Measurements from ENCODE around the gene VDR.

The VDR gene

DNA sequence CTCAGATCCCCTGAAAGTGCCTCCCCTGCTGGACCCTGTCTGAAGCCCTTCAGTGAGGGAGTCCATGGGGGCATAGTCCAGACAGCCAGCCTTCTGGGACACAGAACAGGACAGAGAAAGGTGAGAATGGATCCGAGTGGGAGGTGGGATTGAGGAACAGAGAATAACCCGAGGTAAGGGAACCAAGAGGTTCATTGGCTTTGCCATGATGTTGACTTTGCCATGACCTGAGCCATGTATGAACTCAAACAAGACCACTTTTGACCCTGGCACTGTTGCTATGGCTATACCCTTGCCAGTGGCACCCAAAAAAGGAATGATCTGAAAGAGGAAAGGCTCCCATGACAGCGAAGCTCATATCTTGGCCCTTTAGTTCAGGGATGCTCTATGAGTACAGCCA, 22.6 kb upstream of the VDR start:
- DNase-seq = no peak

DNA sequence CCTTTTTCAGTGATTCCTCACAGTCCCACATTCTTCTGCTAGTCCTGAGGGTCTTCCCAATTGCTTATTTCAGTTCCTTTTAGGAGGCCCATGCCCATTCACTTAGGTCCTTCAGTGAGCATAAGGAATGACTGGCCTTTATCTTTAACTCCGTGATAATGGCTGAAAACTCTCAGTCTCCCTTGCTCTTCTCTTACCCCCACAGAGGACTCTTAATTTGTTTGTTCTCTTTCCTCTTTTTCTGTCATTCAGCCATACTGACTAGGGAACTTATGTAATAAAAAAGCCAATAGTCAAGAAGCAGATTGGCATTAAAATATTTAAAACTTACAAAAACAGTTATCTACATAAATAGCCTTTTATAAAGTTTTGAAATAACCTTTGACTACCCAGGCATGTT, 17.1 kb upstream of the VDR start:
- DNase-seq = no peak

GRCh38 chr12:47920913-47921312, 16.1 kb upstream of the VDR start:
- DNase-seq = no peak

DNA sequence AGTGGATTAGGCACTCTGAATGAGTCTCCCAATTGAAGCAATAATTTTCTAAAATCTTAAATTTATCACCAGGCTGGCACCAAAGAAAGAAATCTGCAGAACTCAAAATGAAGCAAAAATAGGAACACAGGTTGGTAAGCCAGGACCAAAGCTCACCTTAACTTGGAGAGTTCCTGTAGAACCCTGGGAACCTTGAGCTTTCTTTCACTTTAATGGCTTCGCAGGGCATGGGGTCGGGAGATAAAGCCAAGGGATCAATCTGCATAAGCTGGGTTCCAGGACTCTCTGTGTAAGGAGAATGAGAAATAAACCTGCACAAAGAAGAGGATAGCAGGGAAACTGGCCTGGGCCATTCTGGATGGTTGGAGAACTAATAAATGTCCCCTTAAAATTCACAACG, 8.3 kb upstream of the VDR start:
- DNase-seq = no peak

- DNase-seq = peak; percentile 29
Measured at GRCh38 chr12:47912556-47912955, 7.8 kb upstream of the VDR start.

DNA sequence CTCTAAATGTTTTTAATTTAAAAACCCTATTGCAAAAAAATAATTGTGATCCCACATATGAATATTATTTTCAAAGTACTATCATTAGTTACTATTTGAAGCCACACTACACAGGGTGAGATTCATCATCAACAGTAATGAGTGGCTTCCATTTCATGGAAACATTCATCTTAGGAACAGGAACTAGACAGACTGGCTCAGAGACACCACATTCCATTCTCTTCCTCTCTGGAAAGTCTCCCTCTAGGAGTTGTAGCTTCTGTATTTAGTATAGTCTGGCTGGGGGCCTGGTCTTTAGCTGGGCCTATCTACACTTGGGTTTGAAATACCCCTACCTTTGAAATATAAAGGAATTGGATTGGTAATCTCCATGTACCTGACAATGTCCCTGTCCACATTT, 6.2 kb upstream of the VDR start:
- DNase-seq = no peak

DNA sequence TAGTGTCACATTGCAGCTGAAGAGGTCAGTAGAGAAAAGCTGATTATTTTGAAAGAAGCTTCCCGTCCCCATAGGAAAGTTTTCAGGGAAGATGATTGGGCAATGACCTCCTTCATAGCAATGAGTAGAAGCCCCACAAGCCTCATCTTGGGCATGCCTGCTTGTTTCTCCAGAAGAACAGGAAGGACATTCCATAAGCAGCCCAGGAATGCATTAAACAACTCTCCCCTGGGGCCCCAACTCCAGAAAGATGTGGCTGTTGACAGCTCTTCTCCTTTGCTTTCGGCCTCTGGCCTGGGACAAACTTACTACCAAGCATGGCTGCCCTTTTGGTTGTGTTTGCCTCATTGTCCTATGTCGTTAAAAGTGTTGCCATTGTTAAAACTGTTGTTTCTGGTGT, 5.7 kb upstream of the VDR start:
- DNase-seq = no peak

DNA sequence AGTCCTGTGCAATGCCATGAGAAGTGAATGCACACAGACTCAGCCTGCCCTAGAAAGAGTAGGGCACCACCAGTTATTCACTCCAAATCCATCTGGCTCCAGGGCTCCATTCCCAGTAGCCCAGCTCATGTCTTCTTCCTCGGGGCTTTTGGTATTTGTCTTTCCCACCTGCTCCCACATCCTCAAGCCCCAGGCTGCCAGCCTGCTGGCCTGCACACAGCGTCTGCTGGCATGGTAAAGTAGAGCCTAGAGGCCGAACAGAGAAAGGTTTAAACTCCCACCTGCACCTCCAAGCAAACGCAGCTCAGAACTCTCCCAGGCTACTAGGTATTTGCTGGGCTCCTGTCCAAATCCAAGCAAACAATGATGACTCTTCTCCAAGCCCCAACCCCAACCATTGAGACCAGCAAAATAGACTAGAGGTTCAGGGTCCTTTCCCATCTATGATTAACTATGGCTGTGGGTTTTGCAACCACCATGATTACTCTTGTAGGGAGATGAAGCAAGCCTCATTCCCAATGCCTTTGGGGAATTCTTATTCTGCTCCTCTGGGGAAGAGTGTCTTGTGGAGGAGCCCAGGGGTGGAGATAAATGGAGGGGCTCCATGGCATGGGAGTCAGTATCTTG, 5.2 kb upstream of the VDR start:
- no peak for DNase-seq

DNA sequence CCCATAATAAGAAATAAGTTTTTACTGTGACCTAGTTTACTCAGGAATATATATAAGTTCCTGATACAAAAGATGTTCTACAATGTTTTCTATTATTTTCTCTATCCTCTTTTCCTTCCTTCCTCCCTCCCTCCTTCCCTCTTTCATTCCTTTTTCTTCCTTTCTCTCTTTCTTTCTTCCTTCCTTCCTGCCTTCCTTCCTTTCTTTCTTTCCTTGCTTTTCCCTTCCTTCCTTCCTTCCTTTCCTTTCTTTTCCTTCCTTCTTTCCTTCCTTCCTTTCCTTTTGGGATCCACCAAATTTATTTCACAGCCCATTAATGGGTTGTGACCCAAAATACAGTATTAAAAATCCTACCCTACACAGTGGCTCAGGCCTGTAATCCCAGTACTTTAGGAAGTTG, 3.9 kb upstream of the VDR start:
- no peak for DNase-seq

DNA sequence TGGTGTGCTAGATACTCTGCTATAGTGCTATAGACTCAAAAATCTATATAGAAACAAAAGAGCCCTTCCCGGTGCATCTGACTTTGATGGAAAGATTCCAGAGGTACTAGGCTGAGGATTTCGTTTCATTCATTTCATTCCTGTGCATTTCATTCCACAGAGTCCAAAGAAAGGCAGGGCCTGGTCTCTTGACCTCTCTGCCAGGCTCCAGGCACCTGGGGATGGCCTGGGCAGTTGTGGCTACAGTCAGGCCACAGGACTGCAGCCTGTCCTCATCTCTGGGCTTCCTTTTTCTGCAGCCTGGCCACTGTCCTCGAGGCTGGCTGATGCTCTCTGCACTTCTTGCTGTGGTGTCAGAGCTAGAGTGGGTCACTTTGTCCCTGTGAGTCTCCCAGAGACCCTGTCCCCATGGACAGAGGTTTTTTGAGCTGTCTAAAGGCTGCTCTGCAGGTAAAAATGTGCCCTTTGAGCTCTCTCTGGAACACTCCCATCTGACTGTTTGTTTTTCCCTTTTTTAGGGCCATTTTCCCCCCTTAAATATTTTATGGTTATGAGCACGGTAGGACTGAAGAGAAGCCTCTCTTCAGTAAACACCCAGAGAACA, 3.2 kb upstream of the VDR start:
- no peak for DNase-seq

GRCh38 chr12:47903927-47904712, 674 bp downstream of the VDR start:
- peak; percentile 86 for DNase-seq

DNA sequence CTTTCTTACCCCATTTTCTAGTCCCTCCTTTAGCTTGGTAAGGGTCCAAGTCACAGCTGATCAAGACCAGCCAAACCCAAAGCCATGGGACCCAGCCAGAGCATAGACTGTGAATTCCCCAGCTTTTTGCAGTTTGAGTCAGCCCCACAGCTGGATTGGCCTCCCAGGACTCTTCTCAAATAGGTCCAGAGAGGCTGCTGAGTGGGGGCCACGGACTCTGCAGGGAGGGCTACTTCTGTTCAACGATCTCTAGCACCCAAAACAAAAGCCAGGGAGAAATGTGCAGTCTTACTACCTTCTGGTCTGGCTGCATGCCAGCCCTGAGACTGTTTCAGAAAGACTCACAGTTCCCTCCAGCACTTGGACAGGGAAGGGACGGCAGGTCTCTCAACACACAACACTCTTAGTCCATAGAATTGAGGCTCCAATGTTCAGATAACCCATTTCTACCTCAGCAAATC, 1.6 kb downstream of the VDR start:
- peak; percentile 57 for DNase-seq

DNA sequence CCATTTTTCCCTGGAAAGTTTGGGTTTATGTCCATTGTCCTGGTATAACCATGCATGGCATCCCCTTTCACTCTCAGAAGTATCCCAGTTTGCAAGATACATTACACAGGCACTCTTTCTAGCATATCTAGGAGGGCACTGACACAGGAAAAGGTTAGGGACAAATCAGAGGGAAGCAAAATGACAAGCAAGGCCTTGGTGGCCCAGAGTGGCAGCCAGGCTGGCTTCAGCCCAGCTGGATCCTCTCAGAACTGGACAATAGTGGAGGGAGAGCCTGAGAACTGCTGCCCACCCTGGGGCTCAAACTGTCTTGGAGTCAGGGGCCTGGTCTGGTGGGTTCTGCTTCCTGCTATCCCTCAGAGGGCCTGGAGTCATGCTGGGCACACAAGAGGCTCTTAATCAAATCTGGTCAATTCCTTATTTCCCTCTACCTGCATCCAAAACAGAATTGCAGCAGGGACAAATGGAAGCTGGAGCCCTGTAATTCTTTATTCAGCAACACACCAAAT, 2.6 kb downstream of the VDR start:
- DNase-seq = no peak

- no peak for DNase-seq
Measured at GRCh38 chr12:47901718-47902093, 3.1 kb downstream of the VDR start.

DNA sequence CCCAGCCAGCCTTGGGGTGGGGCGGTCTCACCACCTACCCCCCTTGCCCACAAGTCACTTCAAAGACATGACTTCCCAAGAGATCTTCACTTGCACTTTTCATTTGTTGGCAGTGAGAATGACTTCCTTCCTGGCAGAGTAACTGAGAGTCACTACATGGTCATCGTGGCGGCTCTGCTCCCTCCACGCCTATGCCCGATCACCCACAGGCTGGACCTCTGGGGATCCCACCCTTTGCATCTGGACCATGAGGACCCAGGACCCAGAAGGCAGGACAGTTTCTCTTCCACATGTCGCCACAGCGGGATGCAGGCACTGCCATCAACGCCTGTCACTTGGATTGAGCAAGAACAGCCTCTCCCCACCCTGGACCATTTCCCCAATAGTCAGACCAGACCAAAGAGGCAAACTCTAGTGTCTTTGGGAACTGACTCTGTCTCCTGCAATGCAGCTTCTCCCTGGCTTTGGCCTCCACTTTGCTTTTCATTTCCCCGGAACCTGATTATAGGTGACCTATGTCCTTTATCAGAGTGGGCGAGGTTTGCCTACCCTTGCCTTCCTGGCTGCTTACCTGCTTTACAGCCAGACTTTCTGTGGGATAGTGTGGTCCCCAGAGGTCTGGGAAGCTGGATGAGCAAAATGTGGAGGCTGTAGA, 3.6 kb downstream of the VDR start:
- DNase-seq = no peak

DNA sequence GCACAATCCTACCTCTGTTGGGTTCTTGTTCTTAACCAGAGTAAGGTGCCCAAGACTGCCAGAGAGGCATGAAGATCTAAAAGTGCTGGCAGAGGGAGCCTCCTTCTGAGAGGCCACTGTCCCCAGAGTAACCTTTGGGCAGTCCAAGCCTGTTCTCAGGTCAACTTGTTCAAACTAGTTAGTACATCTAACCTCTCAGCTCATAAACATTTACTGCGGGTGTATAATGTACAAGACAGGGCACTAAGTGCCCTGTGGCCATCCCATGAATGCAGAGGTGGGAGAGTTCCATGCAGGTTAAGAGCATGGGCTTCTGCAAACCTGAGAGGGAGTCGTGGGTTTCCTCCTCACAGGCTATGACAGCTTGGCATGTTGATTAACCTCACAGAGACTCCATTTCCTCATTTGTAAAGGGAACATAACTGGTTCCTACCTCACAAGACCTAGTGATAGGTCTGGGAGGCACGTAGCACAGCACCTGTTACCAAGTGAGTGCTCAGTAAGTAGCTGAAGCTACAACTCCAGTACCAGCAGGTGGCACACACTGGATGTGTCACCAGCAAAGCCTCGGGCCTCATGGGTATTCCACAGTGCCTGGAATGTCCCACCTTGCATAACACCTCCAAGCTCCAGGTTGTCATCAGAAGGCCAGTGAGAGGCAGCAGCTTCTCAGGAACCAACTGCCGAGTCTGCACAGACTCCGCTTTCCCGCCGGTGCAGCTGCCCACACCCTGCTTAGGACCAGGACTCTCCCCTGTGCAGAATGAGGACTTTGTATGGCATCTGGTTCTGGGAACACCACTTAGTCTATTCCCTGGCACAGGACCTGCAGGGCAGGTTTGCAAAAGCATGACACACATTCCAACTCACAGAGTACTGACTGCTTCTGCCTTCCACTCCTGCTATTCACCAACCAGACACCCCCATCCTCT, 4.4 kb downstream of the VDR start:
- DNase-seq = no peak

GRCh38 chr12:47899466-47899865, 5.3 kb downstream of the VDR start:
- no peak for DNase-seq

GRCh38 chr12:47896633-47897032, 8.2 kb downstream of the VDR start:
- DNase-seq = no peak

DNA sequence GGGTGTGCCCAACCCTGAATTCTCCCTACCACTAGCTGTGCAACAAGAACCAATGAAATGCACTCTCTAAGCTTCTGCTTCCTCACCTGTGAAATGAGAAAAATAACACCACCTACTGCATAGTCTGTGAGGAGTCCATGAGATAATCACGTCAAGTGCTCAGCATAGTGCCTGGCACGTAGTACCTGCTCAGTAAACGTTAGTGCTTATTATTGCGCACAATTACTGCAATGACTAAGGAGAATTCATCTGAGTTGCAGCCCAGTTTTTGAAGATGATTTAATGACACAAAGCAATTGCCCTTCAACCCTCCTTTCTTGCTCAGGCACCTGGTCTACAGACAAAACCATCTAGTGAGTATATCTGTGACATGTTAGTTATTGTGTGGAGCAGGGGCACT, 8.8 kb downstream of the VDR start:
- no peak for DNase-seq

DNA sequence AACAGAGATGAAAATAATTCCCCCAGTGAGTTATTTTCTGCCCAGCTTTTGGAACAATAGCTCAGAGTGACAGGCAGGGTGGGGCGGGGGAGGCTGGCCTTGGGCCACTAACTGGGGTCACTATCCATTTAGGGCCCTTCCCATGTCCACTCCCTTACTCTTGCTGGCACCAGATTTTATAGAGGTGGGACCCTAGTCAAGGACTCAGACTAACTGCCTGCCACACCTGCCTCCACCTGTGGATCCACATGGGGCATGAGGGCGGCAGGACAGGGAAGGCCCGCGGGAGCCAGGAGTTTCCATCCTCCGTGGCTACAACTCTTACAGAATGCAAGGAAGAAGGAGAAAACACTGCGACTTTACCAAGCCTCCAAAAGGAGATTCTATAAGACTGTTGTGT, 10.1 kb downstream of the VDR start:
- no peak for DNase-seq

DNA sequence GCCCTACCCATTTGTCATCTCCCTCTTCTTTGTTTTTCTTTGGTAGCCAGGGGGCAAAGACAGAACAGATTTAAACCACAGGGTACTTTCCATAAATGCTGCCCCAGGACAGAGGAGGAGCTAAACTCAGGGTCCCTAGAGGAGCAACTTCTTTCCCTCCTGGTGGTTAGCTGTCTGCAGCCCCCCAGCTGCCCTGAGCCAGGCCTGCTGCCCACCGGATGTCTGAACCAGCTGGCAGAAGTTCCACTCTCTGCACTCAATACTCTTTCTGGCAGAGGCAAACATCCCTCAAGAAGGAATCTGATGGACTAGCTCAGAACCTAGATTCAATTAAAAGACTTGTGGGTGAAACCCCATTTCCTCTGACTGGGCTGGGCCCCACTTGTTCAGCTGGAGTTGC, 10.7 kb downstream of the VDR start:
- no peak for DNase-seq

- no peak for DNase-seq
Measured at GRCh38 chr12:47892819-47893218, 12.0 kb downstream of the VDR start.

DNA sequence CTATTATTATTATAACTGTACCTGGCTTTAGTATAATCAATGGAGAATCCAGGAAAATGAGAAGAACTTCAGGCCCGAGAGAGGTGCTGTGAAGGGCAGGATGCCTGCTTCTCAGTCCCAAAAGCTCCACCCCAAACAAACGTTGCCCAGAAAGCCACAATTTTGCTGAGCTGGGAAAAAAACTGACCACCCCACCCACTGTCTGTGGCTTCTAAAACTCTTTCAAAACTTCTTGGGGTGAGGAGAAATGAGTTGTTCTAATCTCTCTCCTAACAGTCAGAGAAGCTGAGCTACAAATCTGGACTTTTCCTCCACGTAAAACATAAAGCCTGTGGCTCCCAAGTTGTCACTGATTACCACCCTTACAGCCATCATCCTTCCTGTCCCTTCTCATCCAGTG, 13.4 kb downstream of the VDR start:
- DNase-seq = no peak

Measured in OCI-M1 (cell line).